Adrenal gland (tissue), 12 donors: Measurements from ENCODE around the gene ALPG. TPM values are rescaled to one million over a fixed set of nuclear protein-coding genes. Genes with fewer than 3 reads are reported as not detected.
"Not testable (repeated sequence)": the region's sequence is repeated elsewhere in the genome, so short reads cannot be mapped to it uniquely, and the experiment has no call there.

Experiments
- DNase-seq, 7 donors: peaks; one replicate each; pipeline ENCODE4 v3.0.0-alpha.2; 2019 to 2020
- H3K27ac ChIP-seq, 5 donors: fragments of 200-600 bp; sonication (generic) in 4 of 5; 1 replicate in 3 of 5; 2 replicates in 2 of 5; pipeline versions ENCODE4 v1.5.1 to v1.8.0; 2016 to 2020; ENCODE audit warnings: mild to moderate bottlenecking in 1 of 5
- H3K27me3 ChIP-seq: fragments of 200-600 bp; 2 replicates; pipeline ENCODE4 v1.8.0; 2021
- H3K36me3 ChIP-seq, 2 donors: fragments of 200-600 bp; replicated peaks in 1 of 2; 1 replicate in 1 of 2; 2 replicates in 1 of 2; pipeline versions ENCODE4 v1.5.1 to v1.8.0; 2018 to 2022
- H3K4me1 ChIP-seq, 2 donors: fragments of 200-600 bp; replicated peaks in 1 of 2; 1 replicate in 1 of 2; 2 replicates in 1 of 2; pipeline versions ENCODE4 v1.5.1 to v1.8.0; 2018 to 2021
- H3K4me3 ChIP-seq, 4 donors: fragments of 200-600 bp; sonication (generic) in 3 of 4; one replicate each; pipeline ENCODE4 v1.5.1; 2016 to 2018
- H3K9me3 ChIP-seq, 3 donors: fragments of 200-600 bp; sonication (generic) in 1 of 3; replicated peaks in 1 of 3; 1 replicate in 2 of 3; 2 replicates in 1 of 3; pipeline versions ENCODE4 v1.5.1 to v1.8.0; 2016 to 2021
- CTCF ChIP-seq, 6 experiments: fragments of 450-650 bp in 4 of 6; fragments of 200-600 bp in 2 of 6; sonication (generic) in 1 of 6; IDR thresholded peaks; 1 replicate in 5 of 6; 2 replicates in 1 of 6; pipeline versions ENCODE4 v1.5.1 to v1.8.0; 2016 to 2021; ENCODE audit warnings: antibody characterized with exemption in 6 of 6, mild to moderate bottlenecking in 2 of 6, moderate library complexity in 1 of 6
- POLR2A ChIP-seq, 2 donors: fragments of 450-650 bp; IDR thresholded peaks; one replicate each; pipeline ENCODE4 v1.6.1; 2017; ENCODE audit warnings: antibody characterized with exemption in 2 of 2, mild to moderate bottlenecking in 2 of 2, moderate library complexity in 1 of 2
- WGBS, 4 donors: extraction: QIAGEN DNeasy Blood & Tissue Kit in 2 of 4; methylation state at CpG; one replicate each; pipeline versions ENCODE4 v1.1.5 to v1.1.7; 2013 to 2017; 5-methylcytosine and 5-hydroxymethylcytosine counted together
- intact Hi-C, 2 donors: fragments of 100-400 bp; cut with DNase I; formaldehyde crosslinking; loops; one replicate each; pipeline versions ENCODE4 v1.14.1 to v1.15.0; 2022 to 2023
- polyA plus RNA-seq, 3 donors: library from polyadenylated mRNA; stranded (reverse); fragments of 200-250 nt in 2 of 3; fragments of 350-450 nt in 1 of 3; fragmentation: Illumina TruSeq in 1 of 3; extraction: RNeasy Lipid Tissue Mini Kit (QIAGEN cat#74804) in 1 of 3; gene quantifications; one replicate each; pipeline ENCODE4 v1.2.3, GENCODE V29; 2013 to 2014
- total RNA-seq, 9 donors: library from RNA; depleted of rRNA in 4 of 9; stranded (reverse); fragments of >200 nt in 4 of 9; fragments of 120-200 nt in 1 of 9; fragmentation: NEBNext Ultra II Directional in 1 of 9; extraction: Animal tissue kit (Norgen Biotek cat#: 25700) in 1 of 9; gene quantifications; one replicate each; pipeline versions ENCODE4 v1.1.0 to v1.2.4, GENCODE V29; 2013 to 2023
- donor health status: healthy with polysubstance abuse.
- donor health status: Bipolar disorder and iron deficiency.
- donor health status: DM: yes; HTN: yes; CAD: no.
- donor health status: DM: no; HTN: no; CAD: no.
- donor health status: DM: no; HTN: no; CAD: no.
- donor health status: DM: yes; HTN: yes; CAD: no.

Gene ALPG
- total and polyA plus RNA-seq, 12 donors: not detected

DNA sequence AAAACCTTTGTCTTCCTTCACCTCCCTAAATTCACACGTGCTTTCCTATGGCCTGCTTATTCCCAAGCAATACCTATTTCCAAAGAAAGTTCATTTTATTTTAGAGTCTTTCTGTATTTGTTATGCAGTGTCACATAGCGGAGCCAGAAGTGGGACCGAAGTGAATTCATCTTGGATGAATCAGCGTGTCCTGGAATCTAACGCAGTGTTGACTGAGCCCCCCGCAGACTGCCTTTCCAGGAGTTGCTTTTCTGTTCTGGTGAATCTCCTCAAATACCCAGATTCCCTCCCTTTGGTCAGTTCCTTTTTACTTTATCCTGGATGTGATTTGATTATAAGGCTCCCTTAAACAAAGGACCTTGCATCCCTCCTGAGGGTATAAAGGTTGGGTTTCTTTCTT lies 17.3 kb upstream of the ALPG start:
- no peaks in the 10 kb centered on the region for H3K4me1 ChIP-seq
- H3K36me3 ChIP-seq: no peaks in the 10 kb centered on the region
- 45 to 58% (median 57%) methylated on average over 6 of the region's 6 CpGs for WGBS, 4 donors
- no peaks in the 10 kb centered on the region for H3K9me3 ChIP-seq
- no peak overlapping the region for H3K27ac ChIP-seq
- H3K4me3 ChIP-seq: no peak overlapping the region
- no peak for DNase-seq
- TF ChIP-seq POLR2A (IDR thresholded peaks at IDR 0.05): no peak
- TF ChIP-seq CTCF (IDR thresholded peaks at IDR 0.05): no peak
- H3K27me3 ChIP-seq: peaks cover 48% of the 10 kb centered on the region
- intact Hi-C loops: no loop called here

- Histone ChIP-seq H3K4me1 (no peaks in the 10 kb centered on the region), H3K9me3 (no peaks in the 10 kb centered on the region), H3K4me3 (no peak overlapping the region), H3K27me3 (peaks cover 43% of the 10 kb centered on the region), H3K36me3 (no peaks in the 10 kb centered on the region), H3K27ac (no peak overlapping the region)
- 30 to 37% (median 35%) methylated on average over 3 of the region's 3 CpGs for WGBS, 4 donors
- intact Hi-C loops: no loop called here
- TF ChIP-seq CTCF (IDR thresholded peaks at IDR 0.05) (no peak), POLR2A (IDR thresholded peaks at IDR 0.05) (no peak)
- DNase-seq: no peak
Observed at GRCh38 chr2:232390661-232391060, 16.0 kb upstream of the ALPG start.

- H3K4me3 ChIP-seq: no peak overlapping the region
- H3K9me3 ChIP-seq: no peaks in the 10 kb centered on the region
- no peaks in the 10 kb centered on the region for H3K36me3 ChIP-seq
- H3K27ac ChIP-seq: no peak overlapping the region
- intact Hi-C loops: no loop called here
- no peaks in the 10 kb centered on the region for H3K4me1 ChIP-seq
- TF ChIP-seq CTCF (IDR thresholded peaks at IDR 0.05) (no peak), POLR2A (IDR thresholded peaks at IDR 0.05) (no peak)
- H3K27me3 ChIP-seq: peaks cover 19% of the 10 kb centered on the region
- no peak for DNase-seq
- WGBS, 4 donors: 90 to 96% (median 92%) methylated on average over 6 to 8 of the region's 8 CpGs
Observed at GRCh38 chr2:232393556-232393955, 13.1 kb upstream of the ALPG start.

- DNase-seq, H3K36me3 ChIP-seq, intact Hi-C loops, H3K4me1 ChIP-seq, H3K4me3 ChIP-seq, H3K9me3 ChIP-seq, H3K27ac ChIP-seq: not testable (repeated sequence)
- H3K27me3 ChIP-seq: peaks cover 11% of the 10 kb centered on the region
- WGBS, 4 donors: 81 to 87% (median 87%) methylated on average over 7 of the region's 7 CpGs
Observed at GRCh38 chr2:232394431-232394830, 12.2 kb upstream of the ALPG start.

- H3K27me3 ChIP-seq: peaks cover 1% of the 10 kb centered on the region
- TF ChIP-seq POLR2A (IDR thresholded peaks at IDR 0.05) (no peak), CTCF (IDR thresholded peaks at IDR 0.05) (no peak)
- WGBS, 4 donors: 59 to 79% (median 71%) methylated on average over 1 of the region's 1 CpG
Observed at GRCh38 chr2:232395586-232395985, 11.1 kb upstream of the ALPG start.

More at GRCh38 chr2:232395586-232395985, 11.1 kb upstream of the ALPG start:
- no peak overlapping the region for H3K4me3 ChIP-seq
- no peaks in the 10 kb centered on the region for H3K9me3 ChIP-seq
- no peaks in the 10 kb centered on the region for H3K36me3 ChIP-seq
- H3K4me1 ChIP-seq: no peaks in the 10 kb centered on the region
- intact Hi-C loops: no loop called here
- DNase-seq: no peak
- no peak overlapping the region for H3K27ac ChIP-seq
